Stimulated activated naive CD8-positive, alpha-beta T cell treated with anti-CD3 and anti-CD28 coated beads, Interleukin-15, Interleukin-2, amounts not matched to agents 100 U/mL and 50 U/mL, for 24 hours (primary cell): ENCODE measurements around the gene GTF2A2.
A peak's percentile ranks its signal among the peaks of the same experiment; 100 is the strongest.
"Not testable (repeated sequence)": the region's sequence is repeated elsewhere in the genome, so short reads cannot be mapped to it uniquely, and the experiment has no call there.

Experiments
- ATAC-seq: fragments of 150-1000 bp; cut with Tn5 transposase; one replicate; pipeline ENCODE4 v1.10.0; 2021
- DNase-seq: peaks from one replicate; pipeline ENCODE4 v3.0.0; 2021

GTF2A2 gene

GRCh38 chr15:59668556-59668955 is 11.2 kb upstream of the GTF2A2 start:
- ATAC-seq (no peak), DNase-seq (no peak)

- no peak for DNase-seq
- no peak for ATAC-seq
Measured at GRCh38 chr15:59662260-59662659, 4.9 kb upstream of the GTF2A2 start.

GRCh38 chr15:59659366-59659765 is 2.1 kb upstream of the GTF2A2 start:
- no peak for ATAC-seq

GRCh38 chr15:59657635-59658125 is 365 bp upstream of the GTF2A2 start:
- ATAC-seq, result no peak
- DNase-seq, result no peak

More at GRCh38 chr15:59659366-59659765, 2.1 kb upstream of the GTF2A2 start:
- DNase-seq, result no peak

- no peak for DNase-seq
- no peak for ATAC-seq
Measured at GRCh38 chr15:59654046-59654445, 3.3 kb downstream of the GTF2A2 start.

GRCh38 chr15:59649603-59650002 is 7.7 kb downstream of the GTF2A2 start:
- ATAC-seq, result no peak
- DNase-seq, result no peak

- ATAC-seq, result no peak
- no peak for DNase-seq
Measured at GRCh38 chr15:59647085-59647484, 10.2 kb downstream of the GTF2A2 start.

GRCh38 chr15:59646277-59646676 is 11.0 kb downstream of the GTF2A2 start:
- ATAC-seq, result no peak
- no peak for DNase-seq

GRCh38 chr15:59645812-59646211 is 11.5 kb downstream of the GTF2A2 start:
- ATAC-seq, DNase-seq: not testable (repeated sequence)

GRCh38 chr15:59644756-59645155 is 12.6 kb downstream of the GTF2A2 start:
- DNase-seq (no peak), ATAC-seq (no peak)

- DNase-seq (no peak), ATAC-seq (no peak)
Measured at GRCh38 chr15:59642351-59642750, 15.0 kb downstream of the GTF2A2 start.

- not testable (repeated sequence) for DNase-seq, ATAC-seq
Measured at GRCh38 chr15:59637507-59637906, 19.8 kb downstream of the GTF2A2 start.

- no peak for DNase-seq
- no peak for ATAC-seq
Measured at GRCh38 chr15:59636184-59636583, 21.1 kb downstream of the GTF2A2 start.

- ATAC-seq, result no peak
- no peak for DNase-seq
Measured at GRCh38 chr15:59632714-59633113, 24.6 kb downstream of the GTF2A2 start.

GRCh38 chr15:59622289-59622688 is 35.0 kb downstream of the GTF2A2 start:
- peak; percentile 64 for DNase-seq
- peak; percentile 93 for ATAC-seq

GRCh38 chr15:59618406-59618805 is 38.9 kb downstream of the GTF2A2 start:
- DNase-seq, result no peak
- no peak for ATAC-seq

- ATAC-seq (no peak), DNase-seq (no peak)
Measured at GRCh38 chr15:59616379-59616778, 40.9 kb downstream of the GTF2A2 start.

GRCh38 chr15:59615661-59616060 is 41.7 kb downstream of the GTF2A2 start:
- no peak for DNase-seq
- ATAC-seq, result no peak

- DNase-seq (no peak), ATAC-seq (no peak)
Measured at GRCh38 chr15:59614153-59614552, 43.2 kb downstream of the GTF2A2 start.

- DNase-seq (no peak), ATAC-seq (no peak)
Measured at GRCh38 chr15:59611276-59612260, 45.7 kb downstream of the GTF2A2 start, which contains the start of gene GCNT3. Gene GCNT3, plus strand, starts transcription at chr15:59611783. Its CDS starts 6,456 bp downstream, at chr15:59618239.

GRCh38 chr15:59609730-59610712 is 47.3 kb downstream of the GTF2A2 start:
- DNase-seq (no peak), ATAC-seq (no peak)

GRCh38 chr15:59605994-59606393 is 51.3 kb downstream of the GTF2A2 start:
- ATAC-seq, result no peak
- DNase-seq, result no peak
